ENCODE results near the gene ENPP3. TPM values are rescaled to one million over a fixed set of nuclear protein-coding genes. Genes with fewer than 3 reads are reported as not detected.

ENPP3 gene
- total RNA-seq, 1 experiment from 2014 or later = 0.15 TPM

GRCh38 chr6:131645846-131646245 is 8.7 kb downstream of the ENPP3 start:
- Histone ChIP-seq H3K4me1 (ENCODE audit: insufficient read depth, low read length) (no peaks in the 10 kb centered on the region), H4K8ac (replicated peaks; ENCODE audit: insufficient read length, low read depth, low read length) (no peak overlapping the region), H2BK120ac (ENCODE audit: low read depth, low read length, poor library complexity, severe bottlenecking) (no peak overlapping the region), H2BK5ac (ENCODE audit: insufficient read length, low read length) (no peak overlapping the region), H3K27me3 (ENCODE audit: insufficient read depth, low read length) (no peaks in the 10 kb centered on the region), H2BK12ac (ENCODE audit: insufficient read length, low read depth, low read length) (no peak overlapping the region), H3K23ac (ENCODE audit: insufficient read length, low read depth, low read length) (no peak overlapping the region), H4K91ac (ENCODE audit: insufficient read length, low read depth, low read length) (no peak overlapping the region), H3K9me3 (ENCODE audit: control insufficient read depth, low read depth, low read length) (no peaks in the 10 kb centered on the region), H2BK20ac (ENCODE audit: low read depth, low read length, poor library complexity, severe bottlenecking) (no peak overlapping the region), H3T11ph (ENCODE audit: low read length) (no peak overlapping the region), H4K20me1 (ENCODE audit: control insufficient read depth, insufficient read depth, insufficient read length) (no peaks in the 10 kb centered on the region), H3K18ac (ENCODE audit: insufficient read length, low read depth, low read length) (no peak overlapping the region), H3K4me2 (ENCODE audit: insufficient read depth, insufficient read length, low read length) (no peak overlapping the region), H3K4ac (ENCODE audit: low read depth, low read length) (no peak overlapping the region), H2BK15ac (ENCODE audit: low read depth, low read length) (no peak overlapping the region), H2AK5ac (ENCODE audit: insufficient read length, low read length) (no peak overlapping the region), H3K79me2 (ENCODE audit: insufficient read depth, low read length) (no peaks in the 10 kb centered on the region), H3K79me1 (ENCODE audit: insufficient read depth, low read depth, low read length, poor library complexity, severe bottlenecking) (no peaks in the 10 kb centered on the region), H3K27ac (ENCODE audit: insufficient read length, low read depth, low read length) (no peak overlapping the region), H3K23me2 (ENCODE audit: insufficient read length, low read depth, low read length, poor library complexity, severe bottlenecking) (no peaks in the 10 kb centered on the region), H2AFZ (ENCODE audit: low read length) (no peak overlapping the region), H3K9ac (ENCODE audit: extremely low read depth, insufficient read length, low read length) (no peak overlapping the region), H4K5ac (ENCODE audit: insufficient read length, low read depth, low read length) (no peak overlapping the region), H3K56ac (ENCODE audit: insufficient read length, low read depth, low read length) (no peak overlapping the region), H3K14ac (ENCODE audit: insufficient read depth, low read length) (no peak overlapping the region)
- Mint-ChIP-seq H3K4me1 (no peaks in the 10 kb centered on the region), H3K4me3 (no peak overlapping the region), H3K9me3 (no peaks in the 10 kb centered on the region), H3K27ac (no peak overlapping the region), H3K27me3 (ENCODE audit: low read depth) (peaks cover 1% of the 10 kb centered on the region), H3K36me3 (ENCODE audit: insufficient read depth in 1 of 3, low read depth in 3 of 3) (no peaks in the 10 kb centered on the region)
- no peak for DNase-seq
- no peak for TF ChIP-seq CTCF (conservative IDR thresholded peaks at IDR 0.05)
- no CpG with 5 or more reads among the region's 2 CpGs for WGBS (ENCODE audit: extremely low coverage, insufficient read length, low lambda C conversion rate)

All from H9 (cell line).